ENCODE data around the gene CHMP3. TPM values are rescaled to one million over a fixed set of nuclear protein-coding genes. Genes with fewer than 3 reads are reported as not detected.

The CHMP3 gene
- total RNA-seq, 4 donors from 2014 or later, result 166 to 213 (median 185) TPM

GRCh38 chr2:86453836-86454235, 109.4 kb downstream of the CHMP3 start:
- H3K27me3 ChIP-seq, result no peaks in the 10 kb centered on the region
- peaks cover 57 to 96% (median 73%) of the 10 kb centered on the region in 4 donors for H3K36me3 ChIP-seq
- intact Hi-C loops (cut with DNase I), result no loop called here
- 9% methylated on average over 2 of the region's 2 CpGs for WGBS
- no peak for TF ChIP-seq POLR2A (IDR thresholded peaks at IDR 0.05; ENCODE audit: low read depth)
- TF ChIP-seq CTCF (IDR thresholded peaks at IDR 0.05), result no peak
- no peak for TF ChIP-seq EP300 (IDR thresholded peaks at IDR 0.05)
- no peak for TF ChIP-seq POLR2AphosphoS5 (IDR thresholded peaks at IDR 0.05)
- no peak overlapping the region for H3K4me3 ChIP-seq
- peaks cover 46 to 52% (median 50%) of the 10 kb centered on the region in 4 donors for H3K4me1 ChIP-seq
- H3K27ac ChIP-seq (replicated peaks in 1 of 4), result peak overlapping the region; percentile 18 to 42 (median 23)
- no peak for DNase-seq (ENCODE audit: extremely low spot score)
- H3K9me3 ChIP-seq, result no peaks in the 10 kb centered on the region

Small RNA genes within 50 kb of the gene (small RNA-seq; reads per million reads assigned to genes)
- 0 reads per million in 3 donors for gene RNU6-640P

Other genes starting within 250 kb of the CHMP3 start
- gene REEP1, start 225.8 kb downstream of the CHMP3 start, total RNA-seq, result 10 to 100 TPM; 46.1 to 95.1 (median 74.9) TPM
- 10 to 100 TPM; 37.3 to 68.6 (median 52.0) TPM for gene KDM3A, start 122.1 kb downstream of the CHMP3 start, total RNA-seq
- 10 to 100 TPM; 36.9 to 60.4 (median 46.4) TPM for gene RNF103, start 60.4 kb upstream of the CHMP3 start, total RNA-seq
- 10 to 100 TPM; 42.1 to 85.1 (median 49.8) TPM for gene RMND5A, start 156.8 kb upstream of the CHMP3 start, total RNA-seq
- gene CD8A, start 227.5 kb upstream of the CHMP3 start, total RNA-seq, result 1 to 10 TPM in 3 of 4 donors, under 1 TPM in 1; 0.83 to 5.5 (median 1.1) TPM

Measured in esophagus muscularis mucosa (tissue), 4 donors.